GM19372 (cell line): ENCODE results near the gene POU2AF2.
"Not testable (repeated sequence)": the region's sequence is repeated elsewhere in the genome, so short reads cannot be mapped to it uniquely, and the experiment has no call there.

Source experiments
- ATAC-seq: cut with Tn5 transposase; IDR thresholded peaks from one replicate; pipeline ENCODE4 v1.9.1; 2021; ENCODE audit warnings: mild to moderate bottlenecking, low read depth, moderate library complexity; ENCODE audit not compliant: unreplicated experiment

POU2AF2 gene

GRCh38 chr11:111301004-111301841, 55.7 kb downstream of the POU2AF2 start:
- ATAC-seq, result no peak

GRCh38 chr11:111301842-111302118, 56.3 kb downstream of the POU2AF2 start:
- no peak for ATAC-seq

GRCh38 chr11:111302298-111302697, 56.8 kb downstream of the POU2AF2 start:
- no peak for ATAC-seq

- ATAC-seq, result no peak
These were observed 57.9 kb downstream of the POU2AF2 start for GRCh38 chr11:111303461-111303860.

GRCh38 chr11:111305162-111305802, 59.8 kb downstream of the POU2AF2 start:
- no peak for ATAC-seq

- no peak for ATAC-seq
These were observed 60.4 kb downstream of the POU2AF2 start for GRCh38 chr11:111305876-111306275.

- no peak for ATAC-seq
These were observed 60.8 kb downstream of the POU2AF2 start for GRCh38 chr11:111306321-111306720.

GRCh38 chr11:111307472-111308108, 62.1 kb downstream of the POU2AF2 start:
- no peak for ATAC-seq

GRCh38 chr11:111308140-111308539, 62.6 kb downstream of the POU2AF2 start:
- ATAC-seq, result no peak

- ATAC-seq, result no peak
These were observed 63.8 kb downstream of the POU2AF2 start for GRCh38 chr11:111309215-111309915.

GRCh38 chr11:111310088-111310487, 64.6 kb downstream of the POU2AF2 start:
- ATAC-seq, result no peak

GRCh38 chr11:111310723-111311122, 65.2 kb downstream of the POU2AF2 start:
- ATAC-seq, result no peak

GRCh38 chr11:111312076-111312475, 66.6 kb downstream of the POU2AF2 start:
- ATAC-seq, result no peak

- no peak for ATAC-seq
These were observed 73.8 kb downstream of the POU2AF2 start for GRCh38 chr11:111319296-111319695.

- not testable (repeated sequence) for ATAC-seq
These were observed 74.7 kb downstream of the POU2AF2 start for GRCh38 chr11:111320199-111320598.

- no peak for ATAC-seq
These were observed 75.4 kb downstream of the POU2AF2 start for GRCh38 chr11:111320728-111321568.

- no peak for ATAC-seq
These were observed 77.0 kb downstream of the POU2AF2 start for GRCh38 chr11:111322534-111322933.

- ATAC-seq, result no peak
These were observed 78.8 kb downstream of the POU2AF2 start for GRCh38 chr11:111324277-111324720.

- no peak for ATAC-seq
These were observed 79.7 kb downstream of the POU2AF2 start for GRCh38 chr11:111325259-111325658.

GRCh38 chr11:111326824-111327223, 81.3 kb downstream of the POU2AF2 start:
- ATAC-seq, result no peak
